PFSK-1 (cell line): ENCODE data around the gene BRF1.

Experiments used
- FOXP2 ChIP-seq: optimal IDR thresholded peaks from 2 replicates; pipeline ENCODE3; 2011; ENCODE audit warnings: borderline replicate concordance, control low read depth, inconsistent platforms; ENCODE audit not compliant: insufficient read depth; ENCODE audit errors: extremely low read length, extremely low read depth
- POLR2AphosphoS5 ChIP-seq: IDR thresholded peaks from 2 replicates; pipeline ENCODE4 v1.6.1; 2012; ENCODE audit warnings: low read depth, mild to moderate bottlenecking, control low read depth, low read length, moderate library complexity
- SIN3A ChIP-seq: IDR thresholded peaks from 2 replicates; pipeline ENCODE4 v1.6.1; 2012; ENCODE audit warnings: mild to moderate bottlenecking, low read length, moderate library complexity, borderline replicate concordance; ENCODE audit not compliant: insufficient read depth
- TAF1 ChIP-seq: IDR thresholded peaks from 2 replicates; pipeline ENCODE4 v1.6.1; 2012; ENCODE audit warnings: low read length, control low read depth, borderline replicate concordance; ENCODE audit not compliant: insufficient read depth
- TF ChIP-seq, protein P1 (sequence below), 2 experiments: IDR thresholded peaks; 2 replicates each; pipeline versions ENCODE4 v1.6.1 to v1.8.0; 2011 to 2012; ENCODE audit warnings: low read depth in 2 of 2, low read length in 2 of 2, control low read depth in 1 of 2, inconsistent platforms in 1 of 2, mild to moderate bottlenecking in 1 of 2, moderate library complexity in 1 of 2; ENCODE audit not compliant: insufficient read depth in 1 of 2

BRF1 gene

GRCh38 chr14:105192866-105193731, 107.7 kb downstream of the BRF1 start:
- no peak for TF ChIP-seq FOXP2
- TF ChIP-seq TAF1 = no peak
- no peak for TF ChIP-seq SIN3A
- TF ChIP-seq, protein P1, sequence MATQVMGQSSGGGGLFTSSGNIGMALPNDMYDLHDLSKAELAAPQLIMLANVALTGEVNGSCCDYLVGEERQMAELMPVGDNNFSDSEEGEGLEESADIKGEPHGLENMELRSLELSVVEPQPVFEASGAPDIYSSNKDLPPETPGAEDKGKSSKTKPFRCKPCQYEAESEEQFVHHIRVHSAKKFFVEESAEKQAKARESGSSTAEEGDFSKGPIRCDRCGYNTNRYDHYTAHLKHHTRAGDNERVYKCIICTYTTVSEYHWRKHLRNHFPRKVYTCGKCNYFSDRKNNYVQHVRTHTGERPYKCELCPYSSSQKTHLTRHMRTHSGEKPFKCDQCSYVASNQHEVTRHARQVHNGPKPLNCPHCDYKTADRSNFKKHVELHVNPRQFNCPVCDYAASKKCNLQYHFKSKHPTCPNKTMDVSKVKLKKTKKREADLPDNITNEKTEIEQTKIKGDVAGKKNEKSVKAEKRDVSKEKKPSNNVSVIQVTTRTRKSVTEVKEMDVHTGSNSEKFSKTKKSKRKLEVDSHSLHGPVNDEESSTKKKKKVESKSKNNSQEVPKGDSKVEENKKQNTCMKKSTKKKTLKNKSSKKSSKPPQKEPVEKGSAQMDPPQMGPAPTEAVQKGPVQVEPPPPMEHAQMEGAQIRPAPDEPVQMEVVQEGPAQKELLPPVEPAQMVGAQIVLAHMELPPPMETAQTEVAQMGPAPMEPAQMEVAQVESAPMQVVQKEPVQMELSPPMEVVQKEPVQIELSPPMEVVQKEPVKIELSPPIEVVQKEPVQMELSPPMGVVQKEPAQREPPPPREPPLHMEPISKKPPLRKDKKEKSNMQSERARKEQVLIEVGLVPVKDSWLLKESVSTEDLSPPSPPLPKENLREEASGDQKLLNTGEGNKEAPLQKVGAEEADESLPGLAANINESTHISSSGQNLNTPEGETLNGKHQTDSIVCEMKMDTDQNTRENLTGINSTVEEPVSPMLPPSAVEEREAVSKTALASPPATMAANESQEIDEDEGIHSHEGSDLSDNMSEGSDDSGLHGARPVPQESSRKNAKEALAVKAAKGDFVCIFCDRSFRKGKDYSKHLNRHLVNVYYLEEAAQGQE (IDR thresholded peaks at IDR 0.05; ENCODE audit: insufficient read depth in 1 of 2, low read depth in 2 of 2, low read length in 2 of 2) = no peak
- TF ChIP-seq POLR2AphosphoS5 = no peak

GRCh38 chr14:105187935-105188524, 112.8 kb downstream of the BRF1 start:
- no peak for TF ChIP-seq POLR2AphosphoS5
- no peak for TF ChIP-seq FOXP2
- no peak for TF ChIP-seq SIN3A
- TF ChIP-seq TAF1 = no peak
- TF ChIP-seq, protein P1 (IDR thresholded peaks at IDR 0.05; ENCODE audit: insufficient read depth in 1 of 2, low read depth in 2 of 2, low read length in 2 of 2) = no peak

DNA sequence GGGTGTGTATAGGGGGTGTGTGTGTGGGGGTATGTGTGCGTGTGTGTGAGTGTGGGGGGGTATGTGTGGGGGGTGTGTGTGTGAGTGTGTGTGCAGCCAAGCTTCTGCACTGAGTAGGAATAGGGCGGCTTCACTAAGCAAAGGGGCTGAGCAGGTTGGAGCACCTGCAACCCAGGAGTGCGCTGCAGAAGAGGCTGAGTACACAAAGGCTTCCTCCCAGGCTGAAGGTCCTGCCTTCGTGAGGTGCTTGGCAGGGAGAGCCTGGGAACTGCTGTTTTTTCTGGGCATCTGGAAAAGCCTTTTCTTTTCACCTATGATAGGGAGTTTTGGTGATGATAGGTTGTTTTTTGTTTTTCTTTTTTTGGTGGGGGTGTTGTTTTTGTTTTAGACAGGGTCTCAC, 113.7 kb downstream of the BRF1 start:
- no peak for TF ChIP-seq SIN3A
- no peak for TF ChIP-seq TAF1

- no peak for TF ChIP-seq FOXP2
- no peak for TF ChIP-seq TAF1
- no peak for TF ChIP-seq POLR2AphosphoS5
- no peak for TF ChIP-seq SIN3A
- TF ChIP-seq, protein P1 (IDR thresholded peaks at IDR 0.05; ENCODE audit: insufficient read depth in 1 of 2, low read depth in 2 of 2, low read length in 2 of 2) = no peak
Observed at GRCh38 chr14:105185973-105186372, 114.8 kb downstream of the BRF1 start.

DNA sequence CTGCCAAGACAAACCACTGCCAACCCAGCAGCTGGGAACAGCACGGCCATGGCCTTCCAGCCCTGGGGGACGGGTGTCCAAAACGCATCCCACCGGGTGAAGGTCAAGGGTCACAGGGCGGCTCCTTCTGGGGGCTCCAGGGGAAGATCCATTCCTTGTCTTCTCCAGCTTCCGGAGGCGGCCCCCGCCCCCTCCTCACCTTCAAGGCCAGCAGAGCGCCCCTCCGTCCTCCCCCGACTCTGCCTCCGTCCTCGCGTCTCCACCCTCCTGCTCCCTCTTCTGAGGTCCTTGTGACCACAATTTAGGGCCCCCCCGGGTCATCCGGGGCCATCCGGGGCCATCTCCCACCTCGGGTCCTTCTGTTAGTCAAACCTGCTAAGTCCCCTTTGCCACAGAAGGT, 115.8 kb downstream of the BRF1 start:
- TF ChIP-seq, protein P1 (IDR thresholded peaks at IDR 0.05; ENCODE audit: insufficient read depth in 1 of 2, low read depth in 2 of 2, low read length in 2 of 2) = no peak
- TF ChIP-seq SIN3A = no peak
- TF ChIP-seq TAF1 = no peak
- TF ChIP-seq POLR2AphosphoS5 = no peak
- TF ChIP-seq FOXP2 = no peak
